NCI-H524 treated with DMSO at 0.1 percent for 48 hours (cell line): ENCODE measurements around the gene POTEG.
"Not testable (repeated sequence)": the region's sequence is repeated elsewhere in the genome, so short reads cannot be mapped to it uniquely, and the experiment has no call there.

Experiments
- DNase-seq: peaks from one replicate; lab custom pipeline; 2025; lab: John Stamatoyannopoulos, UW

POTEG gene

GRCh38 chr14:19372813-19373500, 61.2 kb downstream of the POTEG start:
- DNase-seq = not testable (repeated sequence)

- not testable (repeated sequence) for DNase-seq
Measured at GRCh38 chr14:19371767-19372166, 62.4 kb downstream of the POTEG start.

GRCh38 chr14:19362803-19363202, 71.3 kb downstream of the POTEG start:
- not testable (repeated sequence) for DNase-seq

- not testable (repeated sequence) for DNase-seq
Measured at GRCh38 chr14:19362323-19362722, 71.8 kb downstream of the POTEG start.

- DNase-seq = not testable (repeated sequence)
Measured at GRCh38 chr14:19361636-19362253, 72.4 kb downstream of the POTEG start.

- DNase-seq = not testable (repeated sequence)
Measured at GRCh38 chr14:19360937-19361635, 73.1 kb downstream of the POTEG start.
